Lower leg skin (tissue), 4 donors: ENCODE measurements around the gene ATP2A2. TPM values are rescaled to one million over a fixed set of nuclear protein-coding genes. Genes with fewer than 3 reads are reported as not detected.
A peak's percentile ranks its signal among the peaks of the same experiment; 100 is the strongest.

Experiments used
- DNase-seq, 2 donors: peaks; one replicate each; pipeline ENCODE4 v3.0.0-alpha.2; 2019; ENCODE audit warnings: low spot score in 2 of 2
- H3K4me3 ChIP-seq: fragments of 200-600 bp; sonication (generic); 2 replicates; pipeline ENCODE4 v1.5.1; 2017; ENCODE audit warnings: mild to moderate bottlenecking, low read depth; ENCODE audit not compliant: poor library complexity, severe bottlenecking
- POLR2A ChIP-seq, 2 donors: fragments of 450-650 bp; IDR thresholded peaks; one replicate each; pipeline ENCODE4 v1.6.1; 2016 to 2017; ENCODE audit warnings: antibody characterized with exemption in 2 of 2, mild to moderate bottlenecking in 1 of 2, moderate library complexity in 1 of 2
- WGBS, 2 donors: methylation state at CpG; one replicate each; pipeline ENCODE4 v1.1.5; 2018; 5-methylcytosine and 5-hydroxymethylcytosine counted together
- intact Hi-C: fragments of 100-400 bp; cut with DNase I; formaldehyde crosslinking; loops from one replicate; pipeline ENCODE4 v1.15.0; 2023; ENCODE audit warnings: low total_unique reads
- total RNA-seq, 4 donors: library from RNA; depleted of rRNA; stranded (reverse); fragments of >200 nt; gene quantifications; one replicate each; pipeline ENCODE4 v1.1.0, GENCODE V29; 2016
- TF ChIP-seq, protein P1 (sequence below), 3 donors: fragments of 450-650 bp; IDR thresholded peaks; one replicate each; pipeline ENCODE4 v1.5.1; 2016; ENCODE audit warnings: antibody characterized with exemption in 3 of 3, mild to moderate bottlenecking in 3 of 3, moderate library complexity in 2 of 3

ATP2A2 gene
- total RNA-seq, 4 donors from 2014 or later, result 61.9 to 103 (median 86.1) TPM

GRCh38 chr12:110345176-110345661 is 64.2 kb downstream of the ATP2A2 start:
- no peak overlapping the region for H3K4me3 ChIP-seq
- peak in 1 of 2 donors; percentile 80 for DNase-seq
- intact Hi-C loops, result no loop called here
- TF ChIP-seq POLR2A (IDR thresholded peaks at IDR 0.05), result no peak
- TF ChIP-seq, protein P1, sequence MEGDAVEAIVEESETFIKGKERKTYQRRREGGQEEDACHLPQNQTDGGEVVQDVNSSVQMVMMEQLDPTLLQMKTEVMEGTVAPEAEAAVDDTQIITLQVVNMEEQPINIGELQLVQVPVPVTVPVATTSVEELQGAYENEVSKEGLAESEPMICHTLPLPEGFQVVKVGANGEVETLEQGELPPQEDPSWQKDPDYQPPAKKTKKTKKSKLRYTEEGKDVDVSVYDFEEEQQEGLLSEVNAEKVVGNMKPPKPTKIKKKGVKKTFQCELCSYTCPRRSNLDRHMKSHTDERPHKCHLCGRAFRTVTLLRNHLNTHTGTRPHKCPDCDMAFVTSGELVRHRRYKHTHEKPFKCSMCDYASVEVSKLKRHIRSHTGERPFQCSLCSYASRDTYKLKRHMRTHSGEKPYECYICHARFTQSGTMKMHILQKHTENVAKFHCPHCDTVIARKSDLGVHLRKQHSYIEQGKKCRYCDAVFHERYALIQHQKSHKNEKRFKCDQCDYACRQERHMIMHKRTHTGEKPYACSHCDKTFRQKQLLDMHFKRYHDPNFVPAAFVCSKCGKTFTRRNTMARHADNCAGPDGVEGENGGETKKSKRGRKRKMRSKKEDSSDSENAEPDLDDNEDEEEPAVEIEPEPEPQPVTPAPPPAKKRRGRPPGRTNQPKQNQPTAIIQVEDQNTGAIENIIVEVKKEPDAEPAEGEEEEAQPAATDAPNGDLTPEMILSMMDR (IDR thresholded peaks at IDR 0.05), result no peak
- 46 to 53% methylated on average over 11 of the region's 11 CpGs for WGBS, 2 donors

- DNase-seq, result no peak
- TF ChIP-seq POLR2A (IDR thresholded peaks at IDR 0.05), result no peak
- TF ChIP-seq, protein P1 (IDR thresholded peaks at IDR 0.05), result no peak
- no peak overlapping the region for H3K4me3 ChIP-seq
- intact Hi-C loops, result no loop called here
- WGBS, 2 donors, result 72 to 74% methylated on average over 12 of the region's 12 CpGs
Measured at GRCh38 chr12:110345963-110346362, 64.9 kb downstream of the ATP2A2 start.

- 96 to 97% methylated on average over 8 of the region's 8 CpGs for WGBS, 2 donors
- TF ChIP-seq, protein P1 (IDR thresholded peaks at IDR 0.05), result no peak
- no peak for TF ChIP-seq POLR2A (IDR thresholded peaks at IDR 0.05)
- intact Hi-C loops, result no loop called here
- no peak for DNase-seq
- H3K4me3 ChIP-seq, result no peak overlapping the region
Measured at GRCh38 chr12:110347767-110348166, 66.7 kb downstream of the ATP2A2 start.

GRCh38 chr12:110348431-110349059 is 67.5 kb downstream of the ATP2A2 start:
- TF ChIP-seq, protein P1 (IDR thresholded peaks at IDR 0.05), result no peak
- TF ChIP-seq POLR2A (IDR thresholded peaks at IDR 0.05), result no peak
- no peak for DNase-seq
- no peak overlapping the region for H3K4me3 ChIP-seq
- WGBS, 2 donors, result 87 to 92% methylated on average over 7 of the region's 7 CpGs
- intact Hi-C loops, result no loop called here

- intact Hi-C loops, result no loop called here
- TF ChIP-seq, protein P1 (IDR thresholded peaks at IDR 0.05), result no peak
- no peak for TF ChIP-seq POLR2A (IDR thresholded peaks at IDR 0.05)
- 81 to 87% methylated on average over 4 of the region's 4 CpGs for WGBS, 2 donors
- no peak overlapping the region for H3K4me3 ChIP-seq
- DNase-seq, result no peak
Measured at GRCh38 chr12:110349096-110349495, 68.0 kb downstream of the ATP2A2 start.
